GM19099 (cell line): ENCODE results near the gene COL21A1.

Source experiments
- POLR2A ChIP-seq: IDR thresholded peaks from 3 replicates; pipeline ENCODE4 v1.6.1; 2011; ENCODE audit warnings: low read depth; ENCODE audit not compliant: insufficient read length; ENCODE audit errors: extremely low read depth

COL21A1 gene

DNA sequence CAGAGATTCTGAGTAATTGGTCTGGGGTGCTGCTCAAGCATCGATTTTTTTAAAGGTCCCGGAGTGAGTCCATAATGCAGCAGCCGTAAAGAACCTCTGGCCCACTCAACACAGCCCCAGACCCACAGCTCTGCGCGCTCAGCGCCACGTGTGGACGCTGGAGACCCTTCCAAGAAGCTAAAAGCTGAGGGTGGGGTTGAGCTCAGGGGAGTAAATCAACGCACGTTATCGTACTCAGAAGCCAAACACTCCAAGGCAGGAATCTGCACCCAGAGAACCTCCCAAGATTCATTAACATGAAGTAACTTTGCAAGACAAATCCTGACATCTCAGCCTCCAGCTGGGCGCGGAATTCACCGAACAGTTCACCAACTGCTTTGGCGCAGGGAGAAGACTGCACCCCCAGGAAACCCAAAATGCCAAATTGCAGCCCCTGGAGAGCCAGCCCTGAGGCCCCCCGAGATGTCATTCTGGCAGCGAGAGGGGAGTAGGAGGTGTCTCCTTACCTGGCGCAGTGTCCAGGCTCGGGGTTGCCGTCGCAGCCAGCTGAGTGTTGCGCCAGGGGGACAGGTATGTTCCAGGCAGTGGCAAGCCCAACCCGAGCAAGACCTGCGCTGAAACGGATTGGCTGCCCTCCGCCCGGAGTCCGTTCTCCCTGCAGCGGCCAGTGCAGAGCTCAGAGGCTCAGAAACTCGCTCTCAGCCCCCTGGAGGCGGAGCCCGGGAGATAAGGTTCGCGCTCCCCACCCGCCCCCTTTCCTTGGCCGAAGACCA is at the start of gene COL21A1:
COL21A1 (minus strand) TSS at position 700 of the 773 bp plus-strand sequence. CDS start 64,962 bp downstream, outside the sequence.
- no peak for TF ChIP-seq POLR2A

DNA sequence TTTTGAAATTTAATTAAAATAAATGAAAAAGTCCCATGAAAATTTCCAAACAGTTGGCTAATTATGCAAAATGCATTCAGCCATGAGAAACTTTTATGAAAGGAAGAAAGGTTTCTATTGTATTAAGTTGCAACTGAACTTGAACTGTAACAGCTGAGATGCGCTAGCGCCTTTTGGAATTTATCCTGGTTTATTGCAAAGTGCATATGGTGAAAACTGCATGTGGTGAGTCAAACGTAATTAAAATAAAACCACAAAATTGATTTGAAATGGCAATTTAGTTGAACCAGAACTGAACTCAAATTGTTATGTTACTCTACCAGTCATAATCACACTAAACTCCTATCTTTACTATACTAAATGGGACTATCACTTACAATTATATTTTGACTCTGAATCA is 46.4 kb upstream of the COL21A1 start:
- no peak for TF ChIP-seq POLR2A

DNA sequence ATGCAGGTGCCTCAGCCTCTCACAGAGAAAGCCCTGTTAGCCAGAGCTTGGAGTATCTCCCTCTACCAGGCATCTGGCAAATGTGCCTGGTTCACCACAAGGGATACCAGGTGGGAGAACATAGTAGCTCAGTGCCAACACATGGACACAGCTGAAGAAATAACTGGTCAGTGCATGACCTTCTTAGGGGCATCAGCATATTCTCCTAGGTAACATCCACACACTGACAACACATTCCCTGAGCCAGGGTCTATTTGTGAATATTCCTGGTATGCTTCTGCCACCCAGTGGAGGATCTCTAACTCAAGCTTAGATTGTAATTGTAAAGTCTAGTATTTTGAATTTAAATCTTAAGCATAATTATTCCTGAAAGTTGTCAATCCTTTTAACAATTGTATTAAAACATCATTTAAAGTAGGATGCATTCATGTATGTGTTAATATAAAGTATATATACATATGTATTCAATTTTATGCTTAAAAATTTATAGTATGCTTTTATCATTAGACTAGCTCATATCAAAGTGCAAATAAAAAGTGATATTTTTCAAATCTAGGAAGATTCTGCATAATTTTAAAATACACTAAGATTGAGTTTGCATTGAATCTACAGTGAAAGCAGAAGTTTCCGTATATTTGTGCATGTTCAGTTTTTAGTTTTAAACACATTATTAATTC is 45.3 kb upstream of the COL21A1 start:
- TF ChIP-seq POLR2A = no peak

DNA sequence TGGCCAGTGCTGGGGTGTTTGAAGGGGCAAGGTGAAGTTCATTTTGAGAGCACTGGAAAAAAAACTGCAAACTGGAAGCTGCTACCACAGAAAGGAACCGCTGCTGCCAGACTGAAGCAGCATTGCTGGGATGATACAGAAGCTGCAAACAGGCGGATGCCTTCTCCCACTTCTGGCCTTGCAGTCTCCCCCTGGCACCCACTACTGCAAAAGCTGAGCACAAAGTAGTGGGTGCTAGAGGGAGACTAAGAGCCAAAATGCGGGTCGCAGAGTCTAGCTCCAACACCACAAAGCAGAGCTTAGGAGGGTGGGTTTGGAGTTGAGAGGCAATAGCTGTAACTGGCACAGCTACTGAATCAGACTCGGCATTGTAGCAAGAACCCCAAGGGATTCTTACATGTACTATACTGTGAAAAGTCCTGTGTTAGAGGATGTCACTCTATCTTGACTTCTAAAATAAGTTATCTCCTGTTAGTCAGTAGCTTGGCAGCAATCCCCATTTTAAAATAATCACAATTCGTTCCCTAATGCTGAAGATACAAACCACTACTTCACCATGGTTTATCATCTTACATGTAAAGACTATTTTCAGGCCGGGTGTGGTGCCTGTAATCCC is 44.0 kb upstream of the COL21A1 start:
- no peak for TF ChIP-seq POLR2A

DNA sequence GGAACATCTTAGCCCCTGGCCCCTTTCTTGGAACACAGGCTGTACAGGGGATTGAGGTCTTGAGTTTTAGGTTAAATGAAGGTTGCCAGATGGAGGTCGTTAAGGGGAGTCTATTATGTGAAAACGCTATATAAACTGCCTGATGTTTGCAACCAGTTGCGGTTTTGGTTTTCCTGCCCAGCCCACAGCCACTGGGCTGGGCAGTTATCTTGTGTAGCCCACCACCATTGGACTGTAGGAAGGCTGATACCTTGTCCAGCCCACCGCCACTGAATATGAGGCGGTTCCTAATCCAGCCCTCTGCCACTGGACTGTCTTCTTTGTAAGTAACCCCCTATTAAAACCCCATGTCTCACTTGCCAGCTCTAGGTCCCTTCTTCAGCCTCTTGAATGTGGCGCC is 42.3 kb upstream of the COL21A1 start:
- TF ChIP-seq POLR2A = no peak

DNA sequence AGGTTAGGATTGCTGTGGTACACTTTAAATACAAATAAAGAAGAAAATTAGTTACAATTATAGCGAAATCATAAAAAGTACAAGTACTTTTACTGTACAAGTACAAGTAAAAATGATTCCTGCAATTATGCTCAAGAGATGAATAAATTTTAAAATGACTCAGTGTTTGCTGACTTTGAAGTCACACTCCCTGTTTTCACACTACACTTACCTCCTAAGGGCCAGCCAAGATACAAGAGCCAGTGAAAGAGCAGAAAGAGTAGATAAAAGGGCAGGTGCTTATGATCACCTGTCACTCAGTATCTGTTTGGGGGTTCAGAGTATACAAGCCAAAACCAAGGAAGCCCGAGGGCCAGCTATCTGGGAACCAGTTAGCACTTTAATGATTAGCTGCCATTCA is 41.0 kb upstream of the COL21A1 start:
- TF ChIP-seq POLR2A = no peak

DNA sequence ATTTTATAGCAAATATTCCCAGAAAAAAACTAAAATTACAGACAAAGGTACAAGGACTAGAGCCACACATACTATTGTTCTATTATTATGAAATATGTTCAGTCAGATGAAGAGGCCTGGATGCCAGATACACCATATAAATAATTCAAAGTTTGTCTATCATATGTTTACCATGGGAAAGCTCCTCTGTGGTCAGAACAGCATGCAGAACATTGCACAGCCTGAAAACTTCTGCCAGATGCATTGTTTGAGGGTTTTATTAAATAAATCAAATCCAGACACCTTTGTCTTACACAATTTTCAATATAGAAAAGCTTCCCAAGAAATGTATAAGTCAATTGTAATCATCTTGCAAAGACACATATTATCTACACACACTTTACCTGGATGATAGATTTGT is 35.0 kb upstream of the COL21A1 start:
- no peak for TF ChIP-seq POLR2A

DNA sequence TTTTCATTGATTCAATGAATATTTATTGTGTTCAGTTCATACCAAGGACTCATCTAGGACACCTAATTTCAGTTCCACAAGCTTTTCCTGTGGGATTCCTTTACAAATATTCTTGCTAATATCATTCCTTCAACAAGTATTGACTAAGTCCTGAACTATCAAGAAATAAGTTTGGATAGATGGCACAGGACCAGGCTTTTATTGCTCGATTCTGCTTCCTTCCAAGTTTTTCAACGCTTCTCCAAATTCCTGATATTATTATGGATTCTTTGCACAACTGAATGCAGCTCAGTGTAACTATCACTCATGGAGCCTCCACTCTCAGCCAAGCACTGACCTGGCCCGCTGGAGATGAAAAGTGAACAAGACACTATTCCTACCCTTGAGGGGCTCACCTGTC is 32.7 kb upstream of the COL21A1 start:
- no peak for TF ChIP-seq POLR2A

DNA sequence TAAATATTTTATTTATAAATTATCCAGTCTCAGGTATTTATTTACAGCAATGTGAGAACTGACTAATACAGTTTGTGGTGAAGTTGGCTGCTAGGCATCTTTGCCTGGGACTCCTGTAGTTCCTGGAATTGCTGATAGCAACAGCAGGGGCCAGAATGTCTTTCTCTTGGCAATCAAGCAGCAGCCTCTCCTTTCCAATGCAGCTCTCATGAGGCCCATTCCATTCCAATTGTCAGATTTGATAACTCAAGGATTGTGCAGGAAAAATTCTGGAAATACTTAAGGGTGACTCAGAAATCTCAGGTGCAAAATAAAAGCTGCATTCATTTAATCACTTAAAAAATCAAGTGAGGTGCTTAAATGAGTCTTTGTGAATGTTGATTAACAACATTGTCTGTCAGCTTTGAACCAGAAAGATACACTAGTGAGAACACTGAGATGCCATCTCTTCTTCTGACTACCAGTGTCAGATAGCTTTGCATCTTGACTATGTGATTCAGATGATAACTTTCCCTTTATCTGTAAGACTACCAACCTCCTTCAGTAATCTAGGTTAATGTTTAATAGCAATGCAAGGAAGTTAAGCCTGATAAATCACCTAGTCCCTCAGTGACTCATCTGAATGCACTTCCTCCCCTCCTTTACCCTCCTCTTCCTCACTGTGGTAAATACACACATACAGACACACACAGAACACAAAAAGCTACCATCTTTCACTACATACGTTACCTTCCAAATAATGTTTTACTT is 32.1 kb upstream of the COL21A1 start:
- TF ChIP-seq POLR2A = no peak

DNA sequence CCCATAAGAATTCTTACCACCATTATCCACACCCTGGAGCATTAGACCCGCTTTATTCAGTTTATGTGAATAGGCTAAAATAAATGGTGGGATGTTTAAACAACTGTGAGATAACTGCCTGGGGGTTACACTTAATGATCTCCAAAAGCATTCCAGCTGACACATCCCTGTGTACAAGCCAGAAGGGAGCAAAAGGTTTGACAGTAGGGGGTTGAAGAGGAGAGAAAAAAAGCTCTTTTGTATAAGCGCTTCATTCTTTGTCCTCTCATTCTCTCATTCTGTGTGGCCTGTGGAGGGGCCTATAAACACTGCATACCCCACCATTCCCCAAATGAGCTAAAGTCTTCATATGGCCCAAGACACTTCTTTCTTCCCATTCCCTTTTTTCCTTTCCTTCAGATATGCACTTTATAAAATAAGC is 30.8 kb upstream of the COL21A1 start:
- no peak for TF ChIP-seq POLR2A

DNA sequence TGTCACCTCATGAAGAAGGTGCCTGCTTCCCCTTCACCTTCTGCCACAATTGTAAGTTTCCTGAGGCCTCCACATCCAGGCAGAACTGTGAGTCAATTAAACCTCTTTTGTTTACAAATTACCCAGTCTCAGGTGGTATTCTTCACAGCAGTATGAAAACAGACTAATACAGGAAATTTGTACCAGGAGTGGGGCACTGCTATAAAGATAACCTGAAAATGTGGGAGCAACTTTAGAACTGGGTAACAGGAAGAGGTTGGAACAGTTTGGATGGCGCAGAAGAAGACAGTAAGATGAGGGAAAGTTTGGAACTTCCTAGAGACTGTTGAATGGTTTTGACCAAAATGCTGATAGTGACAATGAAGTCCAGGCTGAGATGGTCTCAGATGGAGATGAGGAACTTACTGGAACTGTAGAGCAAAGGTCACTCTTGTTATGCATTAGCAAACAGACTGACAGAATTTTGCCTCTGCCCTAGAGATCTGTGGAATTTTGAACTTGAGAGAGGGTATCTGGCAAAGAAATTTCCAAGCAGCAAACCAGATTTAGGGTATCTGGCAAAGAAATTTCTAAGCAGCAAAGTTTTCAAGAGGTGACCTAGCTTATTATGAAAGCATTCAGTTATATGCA is 23.5 kb upstream of the COL21A1 start:
- TF ChIP-seq POLR2A = no peak

DNA sequence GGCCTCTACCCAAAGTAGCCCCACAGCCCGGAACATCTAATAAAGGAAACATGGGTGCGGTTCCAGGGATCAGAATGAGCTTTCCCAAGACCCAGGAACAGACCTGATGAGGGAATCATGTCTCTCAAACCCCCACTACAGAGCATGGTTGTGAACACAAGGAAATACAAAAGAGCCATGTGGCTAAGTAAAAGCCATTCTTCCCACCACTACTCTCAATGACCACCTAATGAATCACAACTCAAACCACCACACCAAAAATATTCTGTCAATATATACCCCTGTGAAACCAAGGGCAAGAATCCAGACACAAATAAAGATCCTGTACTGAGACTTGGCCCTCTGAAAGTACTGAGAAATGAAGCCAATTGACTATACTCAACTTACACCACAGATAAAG is 20.9 kb upstream of the COL21A1 start:
- no peak for TF ChIP-seq POLR2A

DNA sequence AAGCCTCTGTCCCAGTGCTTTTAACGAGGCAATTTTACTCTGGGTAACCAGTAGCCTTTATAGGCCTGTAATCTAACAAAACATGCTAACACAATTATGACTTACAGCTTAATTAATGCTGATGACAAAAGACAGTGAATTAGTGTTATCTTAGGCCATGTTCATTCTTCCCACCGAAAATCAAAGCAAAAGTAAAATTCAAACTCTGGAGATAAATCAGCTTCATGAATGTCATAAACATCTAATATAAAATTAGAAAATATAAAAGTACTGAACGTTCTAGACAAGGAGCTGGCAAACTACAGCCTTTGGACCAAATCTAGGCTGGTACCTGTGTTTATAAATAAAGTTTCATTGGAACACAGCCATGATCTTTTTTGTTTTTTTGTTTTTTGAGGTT is 18.6 kb upstream of the COL21A1 start:
- TF ChIP-seq POLR2A = no peak

DNA sequence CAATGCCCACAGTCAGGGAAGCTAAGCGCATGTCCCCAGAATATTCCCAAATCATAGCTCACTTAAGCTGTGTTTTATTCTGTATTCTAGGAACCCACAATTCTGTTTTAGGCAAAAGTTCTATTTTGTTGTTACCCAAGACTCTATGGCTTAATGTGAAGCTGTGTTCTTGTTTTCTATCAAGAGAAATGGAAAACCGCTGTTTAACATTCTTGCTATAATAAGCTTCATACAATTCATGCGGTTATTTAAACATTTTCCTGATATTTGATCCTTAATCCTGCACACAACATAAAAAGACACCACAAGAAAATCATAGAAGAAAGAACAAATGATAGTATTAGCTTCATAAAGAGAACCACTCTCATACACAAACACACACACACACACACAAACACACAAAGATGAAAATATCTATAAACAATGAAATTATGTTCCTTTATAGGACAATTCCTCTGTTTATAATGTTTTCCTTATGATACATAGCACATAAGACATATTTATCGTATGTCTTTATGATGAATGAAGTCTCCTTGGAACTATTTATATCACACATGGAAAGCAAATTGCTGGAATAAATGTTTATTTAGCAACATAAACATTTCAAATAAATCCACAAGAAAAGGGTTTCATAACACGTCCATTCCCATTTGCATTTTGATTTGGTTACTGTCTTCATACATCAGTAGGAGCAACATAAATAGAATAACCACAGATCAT is 16.4 kb upstream of the COL21A1 start:
- TF ChIP-seq POLR2A = no peak
